GM21737 (cell line): ENCODE measurements around the gene C2CD3.
"Not testable (repeated sequence)": the region's sequence is repeated elsewhere in the genome, so short reads cannot be mapped to it uniquely, and the experiment has no call there.

Experiments
- ATAC-seq: cut with Tn5 transposase; IDR thresholded peaks from one replicate; pipeline ENCODE4 v1.9.1; 2021; ENCODE audit warnings: mild to moderate bottlenecking, moderate library complexity; ENCODE audit not compliant: unreplicated experiment

The C2CD3 gene

DNA sequence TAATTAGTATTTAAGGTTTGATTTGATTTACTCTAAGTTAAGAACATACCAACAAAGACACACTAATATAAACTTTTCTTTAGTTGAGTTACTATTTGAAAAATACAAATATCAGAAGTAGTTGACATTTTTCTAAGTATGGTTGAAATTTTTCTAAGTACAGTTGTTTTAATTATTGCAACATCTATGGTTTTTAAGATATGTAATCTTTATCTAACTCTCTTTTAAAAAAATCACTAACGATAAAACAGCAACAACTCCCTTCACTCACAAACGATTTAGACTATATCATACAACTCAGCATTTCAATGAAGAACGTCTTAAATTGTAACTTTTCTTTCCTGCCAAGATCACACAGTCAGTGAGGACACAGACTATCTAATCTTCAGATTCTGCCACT lies 2.0 kb downstream of the C2CD3 start:
- no peak for ATAC-seq

- no peak for ATAC-seq
These were observed 7.9 kb downstream of the C2CD3 start for GRCh38 chr11:74162681-74163467.

DNA sequence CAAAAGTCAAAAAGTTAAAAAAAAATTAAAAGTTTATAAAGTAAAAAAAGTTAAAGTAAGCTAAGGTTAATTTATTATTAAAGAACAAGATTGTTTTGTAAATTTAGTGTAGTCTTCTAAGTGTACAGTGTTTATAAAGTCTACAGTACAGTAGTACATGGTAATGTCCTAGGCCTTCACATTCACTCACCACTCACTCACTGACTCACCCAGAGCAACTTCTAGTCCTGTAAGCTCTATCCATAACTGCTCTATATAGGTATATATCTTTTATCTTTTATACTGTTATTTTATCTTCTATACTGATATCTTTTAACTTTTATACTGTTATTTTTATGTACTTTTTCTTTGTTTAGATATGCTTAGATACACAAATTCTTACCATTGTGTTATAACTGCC lies 11.2 kb downstream of the C2CD3 start:
- no peak for ATAC-seq

GRCh38 chr11:74157169-74157568 lies 13.6 kb downstream of the C2CD3 start:
- no peak for ATAC-seq

DNA sequence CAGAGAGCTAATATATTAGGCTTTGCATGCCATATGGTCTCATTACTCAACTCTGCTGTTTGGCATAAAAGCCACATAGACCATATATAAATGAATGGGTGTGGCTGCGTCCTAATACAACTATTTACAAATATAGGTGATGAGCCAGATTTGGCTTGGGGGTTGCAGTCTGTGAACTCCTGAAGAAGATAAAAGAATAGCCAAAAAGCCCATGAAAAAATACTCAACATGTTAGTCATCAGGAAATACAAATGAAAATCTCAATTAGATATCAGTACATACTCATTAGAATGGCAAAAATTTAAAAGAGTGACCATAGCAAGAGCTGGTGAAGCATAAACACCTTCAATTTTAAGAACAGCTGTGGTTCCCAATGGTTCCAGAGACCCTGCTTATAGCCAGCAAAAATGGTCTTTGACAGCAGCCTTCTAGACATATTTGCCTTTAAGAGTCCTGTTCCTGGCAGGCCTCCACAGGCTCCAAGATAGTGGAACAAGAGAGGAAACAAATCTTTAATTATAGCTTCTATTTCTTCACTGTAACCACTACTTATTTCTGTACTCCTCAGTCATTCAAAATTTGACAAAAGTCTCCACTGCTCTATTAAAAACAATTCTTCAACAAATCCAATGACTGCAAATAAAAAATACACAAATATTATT lies 16.1 kb downstream of the C2CD3 start:
- no peak for ATAC-seq

- no peak for ATAC-seq
These were observed 17.6 kb downstream of the C2CD3 start for GRCh38 chr11:74153224-74153623.

GRCh38 chr11:74147199-74147929 lies 23.4 kb downstream of the C2CD3 start:
- ATAC-seq = no peak

DNA sequence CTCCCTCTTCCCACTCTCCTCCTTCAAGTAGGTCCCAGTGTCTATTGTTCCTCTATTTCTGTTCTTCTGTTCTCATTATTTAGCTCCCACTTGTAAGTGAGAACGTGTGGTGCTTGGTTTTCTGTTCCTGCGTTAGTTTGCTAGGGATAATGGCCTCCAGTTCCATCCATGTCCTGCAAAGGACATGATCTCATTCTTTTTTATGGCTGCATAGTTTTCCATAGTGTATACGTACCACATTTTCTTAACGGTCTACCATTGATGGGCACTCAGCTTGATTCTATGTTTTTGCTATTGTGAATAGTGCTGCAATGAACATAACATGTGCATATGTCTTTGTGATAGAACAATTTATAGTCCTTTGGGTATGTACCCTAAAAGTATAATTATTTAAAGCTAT lies 26.2 kb downstream of the C2CD3 start:
- ATAC-seq = no peak

DNA sequence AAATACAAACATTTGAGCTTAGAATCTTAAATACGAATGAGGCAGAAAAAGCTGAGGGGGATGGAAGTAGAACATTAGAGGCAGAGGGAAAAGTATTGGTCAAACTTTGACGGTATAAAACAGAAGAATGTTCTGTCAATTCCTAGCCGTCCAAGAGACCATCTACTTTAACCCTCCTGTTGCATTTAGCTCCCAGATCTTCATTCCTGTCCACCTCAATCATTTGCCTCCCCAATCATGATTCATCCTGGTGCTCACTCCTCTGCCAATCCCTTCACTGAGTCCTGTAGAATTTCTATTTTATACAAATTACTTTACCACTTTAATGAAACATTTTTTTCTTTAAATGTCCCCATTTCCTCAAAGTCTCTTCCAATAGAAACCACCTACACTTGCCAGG lies 28.2 kb downstream of the C2CD3 start:
- ATAC-seq = no peak

DNA sequence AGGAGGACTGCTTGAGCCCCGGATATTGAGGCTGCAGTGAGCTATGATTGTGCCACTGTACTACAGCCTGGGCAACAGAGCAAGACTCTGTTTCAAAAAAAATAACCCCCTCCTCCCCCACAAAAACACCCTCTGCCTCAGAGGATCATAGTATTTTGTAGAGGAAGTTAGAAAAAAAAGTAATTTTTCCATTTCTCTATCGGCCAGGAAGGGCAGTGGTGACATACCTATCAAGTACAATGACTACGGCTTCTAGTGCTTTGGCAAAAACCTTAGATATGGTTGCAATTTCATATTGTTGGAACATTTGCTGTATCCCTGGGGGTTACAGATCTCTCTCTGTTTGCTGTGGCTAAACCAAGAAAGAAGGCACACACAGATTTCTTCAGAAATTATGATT lies 28.9 kb downstream of the C2CD3 start:
- no peak for ATAC-seq

DNA sequence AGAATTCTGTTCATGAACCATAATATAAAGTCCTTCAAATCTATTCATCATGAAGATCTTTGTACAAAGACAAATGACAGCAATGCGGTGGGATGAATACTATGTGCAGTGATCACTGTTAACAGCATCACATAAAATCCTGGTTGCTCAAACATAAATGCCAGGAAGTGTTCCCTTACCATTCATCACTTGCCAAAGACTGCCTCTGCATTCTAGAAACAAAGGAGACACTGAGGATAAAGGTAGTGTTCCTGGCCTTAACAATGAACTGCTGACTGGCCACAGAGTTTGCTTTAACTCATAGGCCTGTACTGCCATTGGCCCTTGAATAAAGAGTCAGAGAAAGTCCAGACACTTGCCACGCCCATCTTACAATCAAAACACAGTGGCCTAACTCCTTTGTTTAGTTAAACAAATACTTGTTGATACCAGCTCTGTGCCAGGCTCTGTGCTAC lies 29.5 kb downstream of the C2CD3 start:
- no peak for ATAC-seq

GRCh38 chr11:74139919-74140431 lies 30.8 kb downstream of the C2CD3 start:
- not testable (repeated sequence) for ATAC-seq

DNA sequence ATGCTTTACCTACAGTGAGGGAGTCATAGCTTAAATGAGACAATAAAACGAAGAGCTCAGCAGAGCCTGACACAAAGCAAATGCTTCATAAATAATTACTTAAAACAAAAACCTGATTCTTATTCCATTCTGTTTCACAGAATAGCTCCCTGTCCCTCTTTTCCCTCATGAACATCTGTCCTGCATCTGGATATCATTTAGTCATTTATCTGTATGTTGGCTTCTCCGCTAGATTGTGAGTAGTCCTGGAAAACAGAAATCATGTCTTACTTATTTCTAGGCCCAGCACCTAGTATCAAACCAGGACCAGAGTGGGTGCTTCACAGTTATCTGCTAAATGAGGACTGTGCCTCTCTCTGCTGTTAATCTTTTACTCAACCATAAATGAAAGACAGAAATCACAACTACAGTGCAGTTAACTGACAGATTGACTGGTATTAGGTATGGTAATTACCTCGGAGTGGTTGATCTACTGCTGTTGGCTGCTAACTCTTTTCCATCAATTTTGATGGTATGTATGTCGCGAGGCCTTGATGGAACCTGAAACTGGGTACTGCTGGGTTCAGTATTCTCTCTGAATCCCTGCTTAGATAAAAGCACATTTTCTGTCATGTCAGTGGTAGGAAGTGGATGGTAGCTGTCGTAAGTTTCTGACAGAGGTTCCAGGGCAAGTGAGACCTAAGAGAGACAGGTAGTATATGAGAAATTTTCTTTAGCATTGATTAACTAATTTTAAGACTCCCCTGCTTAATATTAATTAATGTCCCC lies 31.5 kb downstream of the C2CD3 start:
- no peak for ATAC-seq

DNA sequence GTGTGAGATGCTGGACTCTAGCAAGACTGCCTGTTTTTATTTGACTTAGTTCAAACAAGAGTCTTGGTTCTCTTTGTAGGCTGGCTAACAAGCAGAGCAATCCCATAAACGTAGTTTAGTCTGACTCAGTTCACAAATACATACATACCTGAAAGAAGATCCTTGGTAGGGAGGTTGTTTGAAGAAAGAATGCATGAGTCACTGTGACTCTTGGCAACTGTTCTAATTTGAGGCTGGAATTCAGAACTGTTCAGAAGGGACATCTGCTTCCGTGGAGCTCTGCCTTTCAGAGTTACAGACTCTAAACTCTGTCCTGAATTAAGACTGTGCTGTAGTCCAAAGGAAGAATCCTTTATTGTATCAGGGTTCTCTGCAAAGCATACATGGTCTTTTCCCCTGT lies 32.2 kb downstream of the C2CD3 start:
- ATAC-seq = no peak

DNA sequence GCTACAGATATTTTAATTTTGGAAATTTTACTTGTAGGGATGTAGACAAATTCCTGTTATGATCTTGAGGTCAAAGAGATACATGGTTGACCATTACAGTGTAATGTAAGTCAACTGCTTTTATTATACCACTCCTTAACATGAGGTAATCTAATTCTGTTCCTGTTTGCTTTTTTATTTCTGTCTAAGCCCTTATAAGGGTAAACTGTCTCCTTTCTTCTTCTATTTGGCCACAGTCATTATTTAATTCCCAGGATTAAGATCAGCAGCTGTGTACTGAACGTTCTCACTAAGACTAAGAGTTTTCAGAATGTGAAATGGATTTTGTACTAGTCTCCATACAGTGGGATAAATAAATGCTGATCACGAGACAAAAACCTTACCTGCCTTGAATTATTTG lies 32.8 kb downstream of the C2CD3 start:
- no peak for ATAC-seq

- ATAC-seq = no peak
These were observed 35.5 kb downstream of the C2CD3 start for GRCh38 chr11:74135127-74135840.

- ATAC-seq = no peak
These were observed 36.1 kb downstream of the C2CD3 start for GRCh38 chr11:74134661-74135060.

- ATAC-seq = no peak
These were observed 37.4 kb downstream of the C2CD3 start for GRCh38 chr11:74133436-74133835.

DNA sequence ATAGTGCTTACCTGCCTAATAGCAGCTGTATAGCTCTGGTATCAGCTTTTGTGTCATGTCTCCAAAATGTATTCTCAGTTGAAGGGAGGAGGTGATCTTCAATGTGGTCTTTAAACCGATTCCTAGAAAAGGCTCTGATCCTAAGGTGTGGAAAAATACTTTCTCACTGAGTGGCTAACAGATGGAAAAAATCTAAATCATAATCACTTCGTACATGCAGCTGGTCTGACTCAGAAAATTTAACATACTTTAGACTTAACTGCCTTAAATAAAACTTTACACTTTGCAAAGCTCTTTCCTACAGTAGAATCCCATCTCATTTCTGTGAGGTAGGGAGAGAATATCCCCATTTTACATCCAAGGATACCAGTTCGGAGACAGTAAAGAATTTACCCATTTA lies 38.0 kb downstream of the C2CD3 start:
- ATAC-seq = no peak

GRCh38 chr11:74129121-74129520 lies 41.7 kb downstream of the C2CD3 start:
- ATAC-seq = not testable (repeated sequence)
